Measurements from ENCODE around the gene GABRG3.
"Not testable (repeated sequence)": the region's sequence is repeated elsewhere in the genome, so short reads cannot be mapped to it uniquely, and the experiment has no call there.

GABRG3 gene

DNA sequence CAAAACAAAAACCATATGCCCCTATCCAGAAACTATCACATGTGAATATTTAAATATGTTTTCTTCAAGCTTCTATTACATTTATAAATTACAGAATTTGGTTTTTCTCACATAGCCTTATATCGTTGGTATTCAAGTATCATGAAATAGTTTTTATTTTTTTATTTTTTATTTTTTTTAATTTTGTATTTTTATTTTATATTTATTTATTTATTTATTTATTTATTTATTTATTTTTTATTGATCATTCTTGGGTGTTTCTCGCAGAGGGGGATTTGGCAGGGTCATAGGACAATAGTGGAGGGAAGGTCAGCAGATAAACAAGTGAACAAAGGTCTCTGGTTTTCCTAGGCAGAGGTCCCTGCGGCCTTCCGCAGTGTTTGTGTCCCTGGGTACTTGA lies 32.0 kb downstream of the GABRG3 start:
- not testable (repeated sequence) for ATAC-seq, DNase-seq

DNA sequence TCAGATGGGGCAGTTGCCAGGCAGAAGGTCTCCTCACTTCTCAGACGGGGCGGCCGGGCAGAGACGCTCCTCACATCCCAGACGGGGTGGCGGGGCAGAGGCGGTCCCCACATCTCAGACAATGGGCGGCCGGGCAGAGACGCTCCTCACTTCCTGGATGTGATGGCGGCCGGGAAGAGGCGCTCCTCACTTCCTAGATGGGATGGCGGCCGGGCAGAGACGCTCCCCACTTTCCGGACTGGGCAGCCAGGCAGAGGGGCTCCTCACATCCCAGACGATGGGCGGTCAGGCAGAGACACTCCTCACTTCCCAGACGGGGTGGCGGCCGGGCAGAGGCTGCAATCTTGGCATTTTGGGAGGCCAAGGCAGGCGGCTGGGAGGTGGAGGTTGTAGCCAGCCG lies 33.2 kb downstream of the GABRG3 start:
- DNase-seq, ATAC-seq: not testable (repeated sequence)

DNA sequence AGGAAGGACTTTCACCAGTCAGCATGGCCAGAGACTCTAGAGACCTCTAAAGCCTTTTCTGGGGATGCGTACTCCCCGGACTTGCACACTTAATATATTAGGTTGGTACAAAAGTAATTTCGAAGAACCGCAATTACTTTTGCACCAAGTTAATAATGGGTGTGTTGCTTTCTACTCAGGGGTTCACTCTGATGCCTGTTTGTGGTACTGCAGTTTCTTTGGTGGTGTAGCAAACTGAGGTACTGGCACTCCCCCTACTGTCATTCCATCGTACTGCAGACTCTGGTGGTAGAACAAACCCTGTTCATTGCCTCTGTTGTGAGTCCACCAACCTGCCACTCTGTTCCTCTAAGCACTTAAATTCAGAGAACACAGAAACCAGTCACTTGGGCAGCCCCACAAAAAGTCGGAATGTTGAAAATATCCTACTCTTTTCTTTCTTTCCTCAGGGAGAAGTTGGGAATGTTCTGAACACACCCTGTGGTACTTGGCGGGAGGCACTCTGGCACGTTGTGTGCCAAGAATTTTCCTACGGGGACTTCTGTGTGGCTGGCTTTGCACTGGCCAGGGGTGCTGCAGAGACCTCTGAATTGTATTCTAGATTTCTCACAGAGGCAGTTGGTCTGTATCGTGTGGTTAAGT lies 46.3 kb downstream of the GABRG3 start:
- DNase-seq = peak; percentile 19
- no peak for ATAC-seq

DNA sequence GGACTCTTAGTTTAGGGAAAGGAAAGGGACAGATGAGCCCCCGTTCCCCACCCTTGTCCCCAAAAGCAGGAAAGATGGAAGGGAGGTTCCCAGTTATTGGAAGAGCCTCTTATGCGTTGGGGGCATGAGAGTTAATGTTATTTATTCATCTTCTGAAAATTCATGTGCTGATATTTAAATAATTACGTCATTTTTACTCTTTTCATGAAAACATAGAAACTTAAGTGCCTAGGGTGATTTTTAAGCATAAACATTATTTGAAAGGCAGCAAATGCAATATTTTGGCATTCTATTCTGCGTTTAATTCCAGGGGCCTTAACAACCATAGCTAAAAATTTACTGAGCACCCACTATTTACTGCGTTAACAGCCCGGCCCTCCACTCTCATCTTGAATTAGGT lies 48.7 kb downstream of the GABRG3 start:
- DNase-seq (no peak), ATAC-seq (no peak)

DNA sequence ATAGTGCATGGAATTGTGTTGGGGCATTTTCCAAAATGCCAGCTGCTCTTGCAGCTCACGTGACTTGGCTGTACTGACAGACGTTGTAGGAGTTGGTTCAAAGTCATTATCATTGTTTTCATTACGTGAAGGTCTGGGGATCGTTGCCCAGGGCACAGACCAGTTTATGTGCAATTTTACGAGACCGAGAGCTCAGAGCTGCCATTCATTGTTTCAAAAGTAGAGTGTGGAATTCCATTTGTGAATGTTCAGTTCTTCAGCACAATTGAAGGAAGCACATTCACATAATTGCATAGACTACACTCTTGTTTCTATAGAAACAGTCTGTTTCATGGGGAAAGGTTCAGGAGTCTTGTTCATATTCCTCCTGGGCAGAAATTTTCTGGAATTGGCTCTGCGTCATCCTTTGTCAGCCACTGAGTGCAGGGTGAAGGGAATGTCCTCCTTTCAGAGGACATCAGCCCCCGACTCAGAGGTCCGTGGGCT lies 54.5 kb downstream of the GABRG3 start:
- DNase-seq = no peak

DNA sequence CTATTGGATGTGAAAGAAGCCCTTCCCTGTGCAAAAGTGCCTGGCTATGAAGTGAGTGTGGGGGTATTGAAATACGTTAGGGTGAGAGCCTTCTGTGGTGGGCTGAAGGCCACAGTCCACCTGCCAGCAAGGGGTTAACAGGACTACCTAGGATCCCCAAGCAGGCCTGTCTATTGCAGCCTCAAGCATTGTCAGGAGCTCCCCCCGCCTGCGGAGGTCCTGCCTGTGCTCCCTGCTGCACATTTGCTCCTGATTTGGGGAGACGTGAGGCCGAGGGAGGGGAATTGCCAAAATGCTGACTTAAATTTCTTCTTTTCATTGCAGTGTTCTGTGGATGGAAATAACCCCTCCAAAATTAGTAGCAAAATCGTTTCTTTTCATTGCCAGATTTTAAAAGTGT lies 56.2 kb downstream of the GABRG3 start:
- no peak for ATAC-seq

More for the DNA sequence above, 54.5 kb downstream of the GABRG3 start:
- no peak for ATAC-seq

DNA sequence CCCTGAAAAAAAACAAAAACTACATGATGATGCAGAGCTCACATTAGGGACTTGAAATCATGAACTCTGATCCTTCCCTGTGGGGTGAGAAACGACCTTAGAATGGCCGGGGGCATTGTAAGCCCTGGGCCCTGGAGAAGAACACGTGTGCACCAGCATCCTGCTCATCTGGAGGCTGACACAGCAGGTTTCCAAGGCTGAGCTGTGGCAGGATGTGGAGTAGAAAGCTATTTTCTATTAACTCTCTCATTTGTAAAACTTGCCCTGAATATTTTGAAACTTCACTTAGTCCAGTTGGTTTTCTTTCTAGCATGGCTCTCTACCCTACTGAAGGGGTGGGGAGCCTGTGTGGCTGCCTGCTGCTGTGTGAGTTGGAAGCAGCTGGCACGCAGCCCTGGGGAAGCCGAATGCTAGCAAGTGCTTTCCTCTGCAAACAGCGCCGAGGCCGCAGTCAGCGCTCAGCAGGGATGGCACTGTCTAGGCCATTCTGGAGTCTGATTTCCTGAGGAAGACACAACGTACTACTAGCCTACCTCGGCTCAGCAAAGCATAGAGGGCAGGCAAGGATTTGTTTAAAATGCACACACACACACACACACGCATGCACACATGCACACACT lies 58.0 kb downstream of the GABRG3 start:
- ATAC-seq (no peak), DNase-seq (no peak)

More for the DNA sequence above, 56.2 kb downstream of the GABRG3 start:
- DNase-seq = no peak

DNA sequence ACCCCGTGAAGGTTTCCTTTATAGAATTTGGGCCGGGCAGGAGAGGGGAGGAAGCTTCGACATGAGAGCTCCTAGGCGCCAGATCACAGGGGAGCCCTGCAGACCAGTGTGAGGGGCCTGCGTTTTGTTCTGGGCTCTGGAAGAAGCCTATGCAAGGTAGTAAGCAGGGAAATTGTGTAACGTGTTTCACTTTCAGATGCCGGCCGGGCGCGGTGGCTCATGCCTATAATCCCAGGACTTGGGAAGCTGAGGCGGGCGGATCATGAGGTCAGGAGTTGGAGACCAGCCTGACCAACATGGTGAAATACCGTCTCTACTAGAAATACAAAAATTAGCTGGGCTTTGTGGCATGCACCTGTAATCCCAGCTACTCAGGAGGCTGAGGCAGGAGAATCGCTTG lies 65.2 kb downstream of the GABRG3 start:
- no peak for ATAC-seq

DNA sequence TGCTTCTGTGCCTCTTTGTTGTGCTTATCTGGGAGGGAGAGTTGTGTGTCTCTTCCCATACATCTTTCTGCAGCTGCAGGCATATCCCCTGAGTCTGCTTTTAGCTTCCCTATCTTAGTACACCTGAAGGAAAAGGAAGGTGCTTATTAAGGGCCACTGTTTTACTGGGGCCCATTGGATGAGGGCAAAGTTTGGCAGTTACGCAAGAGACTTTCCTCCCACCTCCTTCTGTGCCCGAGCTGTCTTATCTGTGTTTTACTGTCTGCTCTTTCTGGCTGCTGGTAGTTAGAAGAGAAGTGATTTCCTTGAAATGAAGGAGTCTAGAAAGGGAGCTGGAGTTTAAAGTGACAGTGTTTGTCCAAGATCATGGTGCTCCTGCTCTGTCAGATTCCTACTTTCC lies 66.5 kb downstream of the GABRG3 start:
- DNase-seq (no peak), ATAC-seq (no peak)

More for the DNA sequence above, 65.2 kb downstream of the GABRG3 start:
- DNase-seq = no peak

DNA sequence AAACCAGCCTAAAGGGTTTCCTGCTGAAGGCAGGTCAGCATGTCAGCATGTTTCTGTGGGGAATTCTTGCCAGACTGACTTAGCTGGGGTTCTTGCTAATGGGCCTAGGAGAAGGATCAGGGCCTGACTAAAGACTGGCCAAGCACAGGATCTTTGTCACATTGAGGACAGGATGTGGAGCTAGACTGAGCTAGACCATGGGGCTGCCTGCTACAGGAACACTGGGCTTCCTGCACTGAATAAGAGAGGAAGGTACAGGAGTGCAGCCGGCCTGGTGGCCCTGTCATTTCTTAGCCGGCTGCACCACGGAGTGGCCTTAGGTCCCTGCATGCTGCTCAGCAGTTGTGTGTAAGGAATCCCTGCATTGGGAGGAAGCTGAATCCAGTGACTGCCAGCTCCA lies 68.2 kb downstream of the GABRG3 start:
- DNase-seq = no peak
- no peak for ATAC-seq

DNA sequence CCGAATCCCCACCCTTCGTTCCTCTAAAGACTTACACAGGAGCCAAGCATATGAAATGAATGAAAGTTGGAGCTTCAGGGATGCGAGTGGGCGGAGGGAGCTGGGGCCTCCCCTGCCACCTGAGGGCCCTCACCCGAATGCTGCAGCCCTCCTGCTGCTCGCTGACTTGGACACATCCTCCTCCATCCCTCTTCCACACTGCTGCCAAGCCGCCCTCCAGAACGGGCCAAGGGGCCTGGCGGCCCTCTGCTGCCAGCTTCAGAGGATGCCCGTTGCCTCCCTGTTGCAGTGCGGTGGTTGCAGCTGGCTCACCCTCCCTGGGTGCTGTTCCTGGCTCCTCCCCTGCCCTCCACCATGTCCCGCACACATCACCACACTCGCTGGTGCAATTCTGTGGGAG lies 71.2 kb downstream of the GABRG3 start:
- ATAC-seq = no peak
- DNase-seq = no peak

DNA sequence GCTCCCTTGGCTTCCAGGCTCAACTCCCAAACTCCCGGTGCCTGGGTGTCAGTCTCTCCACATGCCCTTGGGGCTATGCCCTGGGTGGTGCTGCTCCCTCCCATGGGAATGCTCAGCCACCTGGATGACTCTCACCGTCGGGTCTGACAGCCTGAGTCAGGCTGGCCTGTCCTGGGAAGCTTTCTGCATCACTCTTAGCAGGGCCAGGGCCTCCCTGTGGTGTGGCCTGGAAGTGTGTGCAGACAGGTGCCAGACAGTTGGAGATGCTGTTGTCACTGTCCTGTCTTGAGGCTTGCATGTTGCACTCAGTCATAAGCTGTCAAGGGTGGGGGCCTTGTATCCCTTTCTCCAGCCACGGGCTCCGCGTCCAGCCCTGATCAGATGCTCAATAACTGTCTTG lies 71.7 kb downstream of the GABRG3 start:
- DNase-seq = no peak
- ATAC-seq = no peak

DNA sequence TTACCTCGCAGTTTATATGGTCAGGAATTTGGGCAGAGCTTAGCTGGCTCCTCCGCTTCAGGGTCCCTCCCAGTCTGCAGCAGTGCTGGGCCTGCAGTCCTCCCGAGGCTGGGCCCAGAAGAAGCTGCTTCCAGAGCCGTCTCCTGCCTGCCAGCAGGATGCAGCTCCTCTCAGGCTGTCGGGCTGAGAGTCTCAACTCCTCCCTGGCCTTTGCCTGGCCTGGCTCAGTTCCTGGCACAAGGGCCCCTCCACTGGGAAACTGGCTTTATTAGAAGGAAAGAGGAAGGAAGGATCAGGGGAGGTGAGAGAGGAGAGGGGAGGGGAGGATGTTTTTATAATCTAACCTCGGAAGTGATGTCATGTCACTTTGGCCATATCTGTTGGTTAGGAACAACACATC lies 72.8 kb downstream of the GABRG3 start:
- DNase-seq = no peak
- ATAC-seq = no peak

DNA sequence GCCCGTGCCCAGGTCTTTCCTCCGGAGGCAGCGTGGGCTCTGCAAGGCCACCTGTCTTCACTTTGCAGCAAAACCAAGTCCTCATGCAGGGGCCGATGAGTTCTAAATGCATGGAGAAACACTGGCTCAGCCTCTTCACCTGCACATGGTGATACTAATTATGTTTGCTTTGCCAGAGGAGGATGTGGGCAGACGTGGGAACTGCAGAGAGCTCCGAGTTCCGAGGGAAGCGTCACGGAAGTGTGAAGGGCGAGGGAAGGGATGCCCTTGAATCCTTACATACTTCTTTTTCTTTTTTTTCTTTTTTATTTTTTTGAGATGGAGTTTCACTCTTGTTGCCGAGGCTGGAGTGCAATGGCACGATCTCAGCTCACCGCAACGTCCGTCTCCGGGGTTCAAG lies 74.8 kb downstream of the GABRG3 start:
- DNase-seq = no peak
- no peak for ATAC-seq

DNA sequence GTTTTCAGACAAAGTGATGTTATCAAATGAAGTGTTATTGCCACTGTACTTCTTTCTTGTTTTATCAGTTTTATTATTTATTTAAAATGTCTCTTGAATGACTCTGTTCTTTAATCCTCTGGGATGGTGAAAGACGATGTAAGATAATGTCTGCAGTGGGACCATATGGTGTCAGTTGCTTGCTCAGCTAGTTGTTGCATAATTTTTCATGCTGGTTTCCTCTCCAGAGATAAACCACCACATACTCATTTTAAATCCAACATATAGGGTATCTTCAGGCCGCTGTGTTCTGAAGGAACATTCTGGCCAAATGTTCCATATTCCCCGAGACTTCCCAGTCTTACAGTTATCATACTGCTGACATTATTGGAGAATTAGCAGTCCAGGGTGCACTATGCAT lies 75.9 kb downstream of the GABRG3 start:
- ATAC-seq (no peak), DNase-seq (no peak)

DNA sequence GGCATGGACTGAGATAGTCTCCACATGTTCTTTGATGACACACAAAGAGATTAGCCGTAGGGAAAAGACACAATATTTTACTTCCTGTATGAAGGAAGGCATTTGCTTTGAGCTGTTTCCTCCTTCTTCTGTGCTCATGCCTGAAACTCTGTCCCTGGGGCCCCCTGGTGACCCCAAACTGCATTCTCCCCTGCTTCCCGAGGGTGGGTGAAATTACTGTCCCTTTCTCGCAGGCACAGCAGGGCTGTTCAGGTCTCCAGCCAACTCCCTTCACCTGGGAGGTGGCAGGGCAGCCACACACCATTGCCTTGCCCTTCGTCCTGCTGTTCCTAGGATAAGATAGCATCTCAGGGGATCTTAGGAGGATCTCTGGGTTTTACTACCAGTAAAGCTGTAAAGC lies 79.2 kb downstream of the GABRG3 start:
- no peak for ATAC-seq
- DNase-seq = no peak

DNA sequence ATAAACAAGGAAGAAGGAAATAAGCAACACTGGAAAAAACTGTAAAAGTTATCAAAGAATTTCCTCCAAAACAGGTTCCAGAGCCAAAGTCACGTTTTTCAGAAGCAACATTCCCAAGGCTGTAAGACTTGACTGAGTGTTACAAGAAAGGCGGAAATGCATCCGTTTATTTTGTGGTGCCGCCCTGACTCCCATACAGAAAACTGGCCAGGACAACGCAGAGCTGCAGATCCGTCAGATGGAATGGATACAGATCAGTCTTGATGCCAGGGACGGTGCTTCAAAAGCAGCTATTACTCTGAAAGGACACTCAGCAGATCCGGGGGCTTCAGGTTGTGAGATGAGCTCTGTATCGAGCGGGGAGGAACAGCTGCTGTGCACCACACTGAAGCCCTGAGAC lies 83.4 kb downstream of the GABRG3 start:
- DNase-seq (no peak), ATAC-seq (no peak)

DNA sequence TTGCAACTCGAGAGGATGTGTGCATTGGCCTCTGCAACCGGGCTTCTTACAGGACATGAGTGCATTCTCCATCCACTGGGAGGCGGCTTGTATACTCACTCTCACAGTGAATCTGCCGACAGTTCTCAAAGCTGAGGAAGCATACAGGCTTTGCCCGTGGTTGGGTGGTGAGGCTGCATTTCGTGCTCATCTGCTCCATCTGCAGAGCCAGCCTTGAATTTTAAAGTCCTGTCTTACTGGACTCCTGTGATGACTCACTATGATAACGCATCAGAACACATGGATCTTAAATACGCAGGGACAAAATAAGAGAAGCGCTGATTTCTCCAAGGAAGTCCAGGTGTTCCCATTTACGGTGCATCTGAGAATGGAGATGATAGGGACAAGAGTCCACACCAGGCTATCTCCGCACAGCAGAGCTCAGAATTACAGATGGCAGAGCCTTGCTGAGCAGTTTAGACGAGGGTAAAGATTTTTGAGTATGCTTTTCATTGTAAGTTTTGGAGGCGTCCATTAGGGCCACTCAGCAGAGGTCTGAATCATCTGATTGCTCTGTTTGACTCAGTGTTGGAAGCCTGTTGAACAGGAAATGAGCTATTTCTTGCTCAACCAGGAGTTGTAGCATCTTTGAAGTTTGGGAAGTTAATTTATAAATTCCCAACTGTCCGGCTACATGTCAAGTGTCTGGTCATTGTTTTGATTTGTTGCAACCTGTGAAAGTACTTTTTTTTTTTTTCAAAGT lies 87.1 kb downstream of the GABRG3 start:
- ATAC-seq (no peak), DNase-seq (no peak)

DNA sequence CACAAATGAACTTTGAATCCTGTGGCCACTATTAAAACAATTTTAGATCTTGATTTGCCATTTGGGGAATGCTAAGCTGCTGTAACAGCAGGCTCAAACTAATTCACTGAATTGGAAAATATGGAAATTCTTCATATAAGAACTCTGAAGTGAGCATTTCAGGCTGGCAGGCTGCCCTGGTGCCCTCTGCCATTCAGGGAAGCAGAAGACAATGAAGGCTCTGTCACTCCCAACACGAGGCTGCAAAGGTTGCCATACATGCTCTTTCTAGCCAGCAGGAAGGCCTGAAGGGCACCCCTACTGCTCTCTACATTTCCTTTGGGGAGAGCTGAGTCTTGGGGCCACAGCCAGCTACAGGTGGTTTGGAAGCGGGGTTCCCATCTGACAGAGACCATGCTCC lies 88.0 kb downstream of the GABRG3 start:
- ATAC-seq (no peak), DNase-seq (no peak)

DNA sequence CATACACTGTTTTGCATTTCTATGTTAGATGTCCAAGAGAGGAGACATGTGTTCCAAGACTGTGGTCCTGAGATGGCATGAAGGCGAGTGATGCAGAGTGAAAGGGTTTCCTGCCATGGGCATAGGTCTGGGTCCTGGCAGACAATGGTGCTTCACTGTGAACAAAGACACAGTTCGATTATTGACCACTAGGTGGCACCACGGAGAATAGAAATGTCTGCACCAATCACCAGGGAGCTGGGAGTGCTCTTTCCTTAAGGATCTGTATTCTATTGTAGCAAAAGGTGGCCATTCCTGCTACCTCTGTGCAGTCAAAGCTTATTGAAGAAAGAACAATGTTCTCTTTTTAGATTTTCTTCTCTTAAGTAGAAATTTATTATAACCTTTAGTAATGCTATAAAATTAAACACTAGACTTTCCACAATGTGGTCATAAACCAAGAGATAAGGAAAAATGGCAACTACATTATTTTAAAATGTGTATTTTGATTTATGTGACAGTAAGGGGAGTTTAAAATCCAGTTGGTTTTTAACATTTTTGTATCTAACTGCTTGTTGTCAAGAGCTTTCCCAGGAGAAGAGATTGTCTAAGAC lies 88.7 kb downstream of the GABRG3 start:
- DNase-seq = peak; percentile 32
- ATAC-seq = no peak

DNA sequence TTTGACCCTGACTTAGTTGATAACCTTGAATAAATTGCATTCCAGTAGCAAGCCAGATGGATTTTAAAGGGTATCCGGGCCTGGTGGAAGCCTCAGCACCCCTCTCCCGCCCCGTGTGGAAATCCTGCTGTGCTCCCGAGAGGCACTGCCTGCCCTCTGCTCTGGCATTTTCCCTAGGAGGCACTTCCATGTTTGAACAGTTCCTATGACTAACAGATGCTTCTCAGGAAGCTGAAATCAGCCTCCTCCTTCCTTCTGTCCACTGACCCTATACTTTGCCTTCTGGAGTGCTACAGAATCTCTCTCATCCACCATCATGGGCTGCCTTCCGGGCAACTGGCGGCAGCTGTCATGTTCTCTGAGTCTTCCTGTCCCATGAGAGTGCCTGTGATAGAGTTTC lies 90.8 kb downstream of the GABRG3 start:
- ATAC-seq = no peak
- no peak for DNase-seq

DNA sequence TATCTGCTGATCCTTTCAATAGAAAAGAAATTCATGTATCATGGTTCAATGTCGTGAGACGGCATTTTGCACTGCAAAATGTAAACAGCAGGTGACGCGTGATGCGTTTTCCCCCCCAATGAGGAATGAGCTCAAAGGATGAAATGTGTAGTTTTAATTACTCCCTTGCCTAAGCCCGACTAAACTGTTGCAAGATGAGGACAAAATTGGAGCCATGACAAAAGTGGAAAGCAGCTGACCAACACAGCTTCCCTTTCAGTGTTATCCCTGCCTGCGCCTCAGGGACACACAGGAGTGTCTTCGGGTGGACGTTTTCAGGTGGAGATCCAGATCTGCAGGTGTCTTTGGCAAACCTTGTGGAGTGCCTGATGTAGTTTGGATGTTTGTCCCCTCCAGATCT lies 92.0 kb downstream of the GABRG3 start:
- no peak for ATAC-seq

DNA sequence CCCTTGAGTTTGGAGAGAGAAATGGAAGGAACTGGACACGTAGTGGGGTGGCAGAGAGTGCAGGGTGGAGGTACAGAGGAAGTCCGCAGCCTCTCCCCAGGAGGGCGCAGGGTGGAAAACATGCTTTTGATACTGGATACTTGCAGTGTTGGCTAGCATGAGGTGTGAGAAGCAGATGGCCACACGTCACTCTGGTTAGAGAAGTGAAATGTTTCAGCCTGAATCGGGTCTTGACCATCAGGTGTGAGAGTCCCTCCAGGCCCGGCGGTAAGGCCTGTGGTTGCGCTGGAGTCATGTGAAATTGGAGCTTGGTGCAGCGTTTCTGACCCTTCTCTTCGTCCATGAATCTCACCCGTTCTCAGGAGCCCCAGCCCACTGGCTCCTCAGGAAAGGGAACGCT lies 93.1 kb downstream of the GABRG3 start:
- DNase-seq = no peak
- no peak for ATAC-seq

More for the DNA sequence above, 92.0 kb downstream of the GABRG3 start:
- no peak for DNase-seq
